ENCODE measurements around the gene CYP26C1.

DNA sequence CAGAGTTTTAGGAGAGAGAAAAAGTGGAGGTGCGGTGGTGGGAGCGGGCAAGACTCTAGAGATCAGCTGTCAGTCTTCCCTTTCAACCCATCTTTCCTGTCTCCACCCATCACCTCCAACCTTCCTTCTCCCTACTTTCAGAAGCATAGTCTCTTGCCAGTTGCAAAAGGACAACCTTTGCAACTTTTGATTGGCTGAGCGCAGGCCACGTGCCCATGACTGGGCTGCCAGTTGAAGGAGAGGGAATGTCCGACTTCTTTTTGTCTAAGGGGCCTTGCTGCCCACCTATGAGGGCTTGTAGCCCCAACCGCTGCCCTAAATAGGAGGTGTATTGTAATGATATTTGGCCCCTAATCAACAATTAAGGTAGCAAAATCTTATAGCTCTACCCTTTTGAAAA, 25.7 kb downstream of the CYP26C1 start:
- TF ChIP-seq CTCF (IDR thresholded peaks at IDR 0.05) (no peak), POLR2A (IDR thresholded peaks at IDR 0.05) (no peak)
